GM12872 (cell line): ENCODE measurements around the gene NUP43.

Experiments
- CTCF ChIP-seq: IDR thresholded peaks from 3 replicates; pipeline ENCODE4 v1.5.1; 2011; ENCODE audit warnings: low read depth, mild to moderate bottlenecking, low read length, moderate library complexity; ENCODE audit not compliant: insufficient read depth

Gene NUP43

GRCh38 chr6:149729824-149730223 lies 16.5 kb downstream of the NUP43 start:
- no peak for TF ChIP-seq CTCF

GRCh38 chr6:149728499-149729234 lies 17.7 kb downstream of the NUP43 start:
- TF ChIP-seq CTCF: no peak

GRCh38 chr6:149727793-149728498 lies 18.4 kb downstream of the NUP43 start:
- TF ChIP-seq CTCF: no peak

GRCh38 chr6:149725785-149726184 lies 20.5 kb downstream of the NUP43 start:
- TF ChIP-seq CTCF: no peak

GRCh38 chr6:149723771-149724417 lies 22.4 kb downstream of the NUP43 start:
- TF ChIP-seq CTCF: peak; percentile 76

- TF ChIP-seq CTCF: no peak
These were observed 23.1 kb downstream of the NUP43 start for GRCh38 chr6:149723262-149723661.

GRCh38 chr6:149719531-149719930 lies 26.8 kb downstream of the NUP43 start:
- no peak for TF ChIP-seq CTCF
